Endothelial cell of hepatic sinusoid (primary cell): Measurements from ENCODE around the gene AVEN.
"Not testable (repeated sequence)": the region's sequence is repeated elsewhere in the genome, so short reads cannot be mapped to it uniquely, and the experiment has no call there.

Experiments used
- in situ Hi-C: cut with HindIII; loops from 2 replicates; pipeline ENCODE4 v1.10.0; 2017; ENCODE audit warnings: low sequenced_read_pairs

AVEN gene

DNA sequence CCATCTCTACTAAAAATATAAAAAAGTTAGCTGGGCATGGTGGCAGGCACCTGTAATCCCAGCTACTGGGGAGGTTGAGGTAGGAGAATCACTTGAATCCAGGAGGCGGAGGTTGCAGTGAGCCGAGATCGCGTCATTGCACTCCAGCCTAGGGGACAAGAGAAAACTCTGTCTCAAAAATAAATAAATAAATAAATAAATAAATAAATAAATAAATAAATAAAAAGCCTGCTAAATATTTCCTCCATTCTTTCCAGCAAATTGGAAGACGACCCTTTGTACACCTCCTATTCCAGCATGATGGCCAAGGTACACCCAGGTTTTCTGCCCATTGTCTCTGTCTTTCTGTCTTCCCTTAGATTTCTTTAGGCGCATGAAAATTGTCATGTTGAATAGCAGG, 219.5 kb downstream of the AVEN start:
- in situ Hi-C loops = not testable (repeated sequence)
